Diencephalon (tissue), 1 donor: Measurements from ENCODE around the gene APOF. TPM values are rescaled to one million over a fixed set of nuclear protein-coding genes. Genes with fewer than 3 reads are reported as not detected.

ENCODE experiments used
- small RNA-seq: library from RNA; depleted of rRNA; stranded (forward); fragments of <200 nt; gene quantifications from one replicate; pipeline ENCODE3, GENCODE V24; 2014
- total RNA-seq: library from RNA; depleted of rRNA; stranded (reverse); fragments of >200 nt; gene quantifications from one replicate; pipeline ENCODE4 v1.2.3, GENCODE V29; 2014

The APOF gene
- not detected for total RNA-seq

GRCh38 chr12:56362130-56363059 lies at the start of gene APOF:
Gene APOF, minus strand, starts transcription at chr12:56362857. Its CDS starts 112 bp downstream, at chr12:56362745.

GRCh38 chr12:56359851-56360767 lies 2.5 kb downstream of the APOF start, which contains the start of gene STAT2:
Gene STAT2, minus strand, starts transcription at chr12:56360107. Its CDS starts 3,536 bp downstream, at chr12:56356571.

GRCh38 chr12:56338308-56339157 lies 24.1 kb downstream of the APOF start, which contains the start of gene IL23A:
Gene IL23A, plus strand, starts transcription at chr12:56338884. Its CDS starts 161 bp downstream, at chr12:56339045.

DNA sequence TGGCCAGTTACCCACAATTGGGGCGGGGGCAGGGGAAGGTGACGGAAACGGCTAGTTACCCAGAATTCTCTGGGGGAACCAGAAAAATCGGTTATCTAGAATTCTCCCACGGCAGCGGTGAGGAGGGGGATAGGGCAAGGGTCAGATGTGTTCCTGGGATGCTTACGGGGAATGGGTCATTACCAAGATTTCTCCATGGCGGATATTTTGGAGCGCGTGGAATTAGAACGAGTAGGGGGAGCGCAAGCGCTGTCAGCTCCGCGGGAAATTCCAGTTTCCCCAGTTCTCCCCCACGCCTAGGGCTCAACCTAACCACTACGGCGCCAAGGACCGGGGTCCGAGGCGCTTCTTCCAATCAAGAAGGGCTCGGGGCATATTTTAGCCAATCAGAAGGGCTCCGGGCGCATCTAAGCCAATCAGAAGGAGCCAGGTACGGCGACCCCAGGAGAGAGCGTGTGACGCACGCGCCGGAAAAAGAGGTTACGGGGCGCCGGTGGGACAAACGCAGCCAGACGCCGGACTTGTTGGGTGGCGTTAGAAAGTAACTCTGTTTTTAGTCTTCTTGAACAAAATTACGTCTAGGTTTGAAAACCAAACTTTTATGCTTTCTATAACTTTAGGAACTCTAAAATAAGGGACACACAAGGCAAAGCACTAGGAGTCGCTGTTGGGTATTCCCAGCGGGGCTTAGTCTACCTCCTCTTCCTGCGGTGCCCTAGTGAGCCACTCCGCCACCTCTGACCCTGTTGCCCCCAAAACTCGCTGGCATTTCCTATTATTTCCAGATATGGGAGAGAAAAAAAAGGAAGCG lies 28.8 kb downstream of the APOF start, which contains the start of gene PAN2:
Gene PAN2 (minus strand): TSS at position 322 of the 811 bp plus-strand sequence. CDS start 906 bp downstream, outside the sequence.

DNA sequence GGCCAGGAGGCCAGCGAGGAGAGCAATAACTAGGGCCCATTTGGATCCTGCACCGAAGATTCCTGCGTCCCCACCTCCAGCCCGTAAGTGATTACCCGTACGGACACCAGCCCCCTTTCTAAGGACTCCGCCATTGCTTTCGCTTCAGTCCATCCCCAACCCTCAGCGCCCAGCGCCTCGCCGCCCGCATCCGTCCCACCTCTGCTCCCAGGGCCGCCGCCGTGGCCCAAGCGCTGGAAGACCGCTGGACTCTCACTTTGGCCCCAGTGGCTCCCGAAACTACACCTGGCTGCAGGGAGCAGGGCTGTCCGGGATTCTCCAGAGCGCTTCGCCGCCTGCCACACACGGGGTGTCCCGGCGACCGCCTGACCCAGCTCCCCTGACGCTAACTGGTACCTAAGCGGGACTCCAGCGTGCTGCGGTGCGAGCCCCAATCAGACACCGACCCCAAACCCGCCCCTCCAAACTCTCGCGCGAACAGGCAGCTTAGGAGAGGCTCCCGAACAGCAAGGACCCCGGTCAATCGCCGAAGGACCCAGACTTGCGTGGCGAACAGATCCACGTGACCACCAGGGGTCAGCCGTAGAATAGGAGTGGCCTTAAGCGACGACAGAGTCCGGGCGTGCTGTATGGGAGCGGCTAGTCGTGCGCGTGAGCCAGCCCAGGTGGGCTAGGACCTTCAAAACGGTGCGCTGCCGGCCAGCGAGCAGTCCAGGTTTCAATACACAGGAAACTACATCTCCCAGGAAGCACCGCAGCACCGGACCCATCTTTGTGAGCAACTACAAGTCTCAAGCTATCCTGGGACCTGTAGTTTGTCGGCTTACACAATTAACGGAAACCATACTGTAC lies 46.8 kb downstream of the APOF start, which contains the start of gene CNPY2:
Gene CNPY2 (minus strand): TSS at position 367 of the 852 bp plus-strand sequence. CDS start 771 bp downstream, outside the sequence.

Small RNA genes within 50 kb of the gene (small RNA-seq; reads per million reads assigned to genes)
- not detected for gene RNU7-40P

Other genes starting within 250 kb of the APOF start
- 1,096 TPM for gene RPL41, start 246.2 kb downstream of the APOF start, total RNA-seq
- 7.4 TPM for gene ZC3H10, start 244.6 kb downstream of the APOF start, total RNA-seq
- gene ESYT1, start 234.6 kb downstream of the APOF start, total RNA-seq, result 51.9 TPM
- 118 TPM for gene MYL6B, start 210.3 kb downstream of the APOF start, total RNA-seq
- 650 TPM for gene MYL6, start 204.5 kb downstream of the APOF start, total RNA-seq
- gene SMARCC2, start 173.4 kb downstream of the APOF start, total RNA-seq, result 108 TPM
- 71.3 TPM for gene RNF41, start 140.9 kb downstream of the APOF start, total RNA-seq
- 26.3 TPM for gene NABP2, start 138.5 kb downstream of the APOF start, total RNA-seq
- gene SLC39A5, start 132.8 kb downstream of the APOF start, total RNA-seq, result not detected
- 23.5 TPM for gene ANKRD52, start 104.5 kb downstream of the APOF start, total RNA-seq
- gene COQ10A, start 95.9 kb downstream of the APOF start, total RNA-seq, result 12.5 TPM
- 153 TPM for gene CS, start 62.5 kb downstream of the APOF start, total RNA-seq
- 39.9 TPM for gene CNPY2, start 46.9 kb downstream of the APOF start, total RNA-seq
- 30.9 TPM for gene PAN2, start 28.9 kb downstream of the APOF start, total RNA-seq
- gene IL23A, start 24.0 kb downstream of the APOF start, total RNA-seq, result 0.92 TPM
- 78.4 TPM for gene STAT2, start 2.8 kb downstream of the APOF start, total RNA-seq
- gene TIMELESS, start 86.6 kb upstream of the APOF start, total RNA-seq, result 7.4 TPM
- gene MIP, start 91.8 kb upstream of the APOF start, total RNA-seq, result not detected
- gene SPRYD4, start 105.7 kb upstream of the APOF start, total RNA-seq, result 2.3 TPM
- gene GLS2, start 125.3 kb upstream of the APOF start, total RNA-seq, result 8.5 TPM
- gene RBMS2, start 159.0 kb upstream of the APOF start, total RNA-seq, result 5.3 TPM